ENCODE data around the gene ABI2. TPM values are rescaled to one million over a fixed set of nuclear protein-coding genes. Genes with fewer than 3 reads are reported as not detected.

Gene ABI2
- total RNA-seq, 6 donors from 2014 or later = 30.3 to 41.6 (median 35.5) TPM

GRCh38 chr2:203400805-203401585 is 72.8 kb downstream of the ABI2 start:
- TF ChIP-seq POLR2AphosphoS5 (IDR thresholded peaks at IDR 0.05) (no peak), EP300 (IDR thresholded peaks at IDR 0.05) (no peak), POLR2A (IDR thresholded peaks at IDR 0.05) (no peak), CTCF (IDR thresholded peaks at IDR 0.05) (no peak)
- 95 to 100% methylated on average over 2 of the region's 2 CpGs for WGBS, 2 donors
- no peak overlapping the region for H3K27ac ChIP-seq
- ATAC-seq (ENCODE audit: low FRiP score in 2 of 2) (no peak), DNase-seq (no peak)
- no peaks in the 10 kb centered on the region for H3K9me3 ChIP-seq
- no peaks in the 10 kb centered on the region for H3K4me1 ChIP-seq
- H3K27me3 ChIP-seq = no peaks in the 10 kb centered on the region
- peaks cover 0 to 28% (median 3%) of the 10 kb centered on the region in 4 donors for H3K36me3 ChIP-seq
- H3K4me3 ChIP-seq = no peak overlapping the region

GRCh38 chr2:203404996-203405395 is 76.8 kb downstream of the ABI2 start:
- Histone ChIP-seq H3K36me3 (peaks cover 0 to 41% (median 5%) of the 10 kb centered on the region in 4 donors), H3K27ac (no peak overlapping the region), H3K27me3 (no peaks in the 10 kb centered on the region), H3K9me3 (no peaks in the 10 kb centered on the region), H3K4me1 (no peaks in the 10 kb centered on the region), H3K4me3 (no peak overlapping the region)
- DNase-seq = no peak
- no peak for TF ChIP-seq EP300 (IDR thresholded peaks at IDR 0.05)
- TF ChIP-seq POLR2AphosphoS5 (IDR thresholded peaks at IDR 0.05) = no peak
- TF ChIP-seq CTCF (IDR thresholded peaks at IDR 0.05) = no peak
- no peak for TF ChIP-seq POLR2A (IDR thresholded peaks at IDR 0.05)
- no peak for ATAC-seq (ENCODE audit: low FRiP score in 2 of 2)

GRCh38 chr2:203407496-203407895 is 79.3 kb downstream of the ABI2 start:
- Histone ChIP-seq H3K9me3 (no peaks in the 10 kb centered on the region), H3K27me3 (no peaks in the 10 kb centered on the region), H3K36me3 (peaks cover 0 to 52% (median 6%) of the 10 kb centered on the region in 4 donors), H3K4me1 (peaks cover 0 to 5% (median 2%) of the 10 kb centered on the region in 4 donors), H3K27ac (no peak overlapping the region), H3K4me3 (no peak overlapping the region)
- no peak for DNase-seq
- no peak for ATAC-seq (ENCODE audit: low FRiP score in 2 of 2)
- TF ChIP-seq POLR2A (IDR thresholded peaks at IDR 0.05) = no peak

GRCh38 chr2:203412546-203413331 is 84.5 kb downstream of the ABI2 start:
- TF ChIP-seq POLR2AphosphoS5 (IDR thresholded peaks at IDR 0.05) (no peak), EP300 (IDR thresholded peaks at IDR 0.05) (no peak), CTCF (IDR thresholded peaks at IDR 0.05) (no peak)
- Histone ChIP-seq H3K36me3 (peaks cover 0 to 31% (median 4%) of the 10 kb centered on the region in 4 donors), H3K9me3 (no peaks in the 10 kb centered on the region), H3K27ac (peak overlapping the region in 1 of 4 donors; percentile 3), H3K4me1 (peaks cover 3 to 11% (median 6%) of the 10 kb centered on the region in 4 donors), H3K27me3 (no peaks in the 10 kb centered on the region), H3K4me3 (no peak overlapping the region)
- ATAC-seq (ENCODE audit: low FRiP score in 2 of 2) (peak in 1 of 2 donors; percentile 65), DNase-seq (no peak)
- WGBS, 2 donors = 42 to 46% methylated on average over 7 of the region's 7 CpGs

GRCh38 chr2:203413796-203414195 is 85.6 kb downstream of the ABI2 start:
- no peak for TF ChIP-seq EP300 (IDR thresholded peaks at IDR 0.05)
- no peak for TF ChIP-seq POLR2A (IDR thresholded peaks at IDR 0.05)
- TF ChIP-seq CTCF (IDR thresholded peaks at IDR 0.05) = no peak
- TF ChIP-seq POLR2AphosphoS5 (IDR thresholded peaks at IDR 0.05) = no peak
- no peaks in the 10 kb centered on the region for H3K27me3 ChIP-seq
- peaks cover 0 to 38% (median 4%) of the 10 kb centered on the region in 4 donors for H3K36me3 ChIP-seq
- no peaks in the 10 kb centered on the region for H3K9me3 ChIP-seq
- H3K4me3 ChIP-seq = no peak overlapping the region
- no peak for ATAC-seq (ENCODE audit: low FRiP score in 2 of 2)
- H3K27ac ChIP-seq = no peak overlapping the region
- no peak for DNase-seq
- H3K4me1 ChIP-seq = peaks cover 3 to 11% (median 6%) of the 10 kb centered on the region in 4 donors

All from upper lobe of left lung (tissue), 6 donors.